Activated naive CD8-positive, alpha-beta T cell treated with anti-CD3 and anti-CD28 coated beads, Interleukin-2, amount 10 ng/mL, durations not matched to agents 7 days and 5 days (primary cell): ENCODE results near the gene RNASE8. TPM values are rescaled to one million over a fixed set of nuclear protein-coding genes. Genes with fewer than 3 reads are reported as not detected.

ENCODE experiments used
- ATAC-seq: fragments of 150-1000 bp; cut with Tn5 transposase; one replicate; pipeline ENCODE4 v1.10.0; 2021; ENCODE audit warnings: low read depth, moderate library complexity
- POLR2A ChIA-PET: fragments of 350-600 bp; sonication (Branson Sonifier 250); formaldehyde crosslinking; loops from one replicate; lab custom pipeline; 2021; ENCODE audit warnings: antibody characterized with exemption; lab: Charles Lee
- DNase-seq: peaks from one replicate; pipeline ENCODE4 v3.0.0; 2021
- H3K27ac Mint-ChIP-seq: one replicate; pipeline ENCODE4 v1.8.0; 2022; ENCODE audit warnings: mild to moderate bottlenecking, mixed read lengths
- H3K27me3 Mint-ChIP-seq: one replicate; pipeline ENCODE4 v1.8.0; 2022; ENCODE audit warnings: mild to moderate bottlenecking, moderate library complexity, mixed read lengths
- H3K36me3 Mint-ChIP-seq: one replicate; pipeline ENCODE4 v1.8.0; 2021; ENCODE audit warnings: mild to moderate bottlenecking, mixed read lengths
- H3K4me1 Mint-ChIP-seq: one replicate; pipeline ENCODE4 v1.8.0; 2021; ENCODE audit warnings: mixed read lengths
- H3K4me3 Mint-ChIP-seq: one replicate; pipeline ENCODE4 v1.8.0; 2022; ENCODE audit warnings: mild to moderate bottlenecking, moderate library complexity, mixed read lengths
- H3K9me3 Mint-ChIP-seq: one replicate; pipeline ENCODE4 v1.8.0; 2021; ENCODE audit warnings: mixed read lengths
- total RNA-seq, 2 experiments: library from RNA; stranded (reverse); gene quantifications; one replicate each; pipeline ENCODE4 v1.2.3, GENCODE V29; 2021

RNASE8 gene
- total RNA-seq, 2 experiments from 2014 or later: not detected

DNA sequence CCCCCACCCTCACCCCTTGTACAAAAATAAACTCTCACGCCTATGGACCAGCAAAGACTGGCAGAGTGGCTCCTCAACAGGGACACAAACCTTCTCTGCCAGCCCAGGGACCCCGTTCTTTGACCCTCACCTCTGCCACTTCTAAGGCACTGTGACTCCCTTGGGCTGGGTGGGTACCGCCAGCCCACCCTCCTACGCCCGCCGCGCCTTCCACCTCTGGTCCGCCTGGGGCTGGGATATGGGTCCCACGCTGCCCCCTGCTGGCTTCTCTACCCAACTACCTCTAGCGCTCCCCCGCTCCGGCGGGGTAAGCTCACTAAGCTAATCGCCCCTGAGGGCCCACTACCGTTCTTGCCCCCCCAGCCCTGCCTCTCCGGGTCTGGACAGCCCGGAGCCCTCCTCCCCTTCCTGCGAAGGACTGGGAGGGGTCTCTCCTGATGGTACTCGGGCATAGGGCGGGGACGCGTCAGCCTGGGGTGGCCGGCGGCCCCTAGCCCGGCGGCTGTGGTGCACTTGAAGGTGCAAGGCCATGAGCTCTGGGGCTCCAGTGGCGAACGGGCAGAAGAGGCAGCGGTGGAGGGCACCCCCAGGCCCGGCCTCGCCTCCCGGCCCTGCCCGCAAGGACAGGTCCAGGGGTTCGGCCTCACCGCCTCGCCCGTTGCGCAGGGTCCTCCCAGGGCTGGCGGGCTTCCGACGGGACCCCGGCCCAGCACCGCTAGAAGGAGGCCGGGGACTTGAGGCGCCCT, 32.7 kb downstream of the RNASE8 start:
- POLR2A ChIA-PET: interaction anchor here (1.6 to 2.0 kb wide), 3 partner anchors 13 to 22 kb away, joined by 4 to 5 read pairs (median 4); no protein-coding TSS in a partner anchor
- Mint-ChIP-seq H3K27ac (no peak overlapping the region), H3K36me3 (no peaks in the 10 kb centered on the region), H3K27me3 (peaks cover 3% of the 10 kb centered on the region), H3K4me1 (peaks cover 20% of the 10 kb centered on the region), H3K4me3 (no peak overlapping the region), H3K9me3 (no peaks in the 10 kb centered on the region)
- ATAC-seq (no peak), DNase-seq (no peak)

DNA sequence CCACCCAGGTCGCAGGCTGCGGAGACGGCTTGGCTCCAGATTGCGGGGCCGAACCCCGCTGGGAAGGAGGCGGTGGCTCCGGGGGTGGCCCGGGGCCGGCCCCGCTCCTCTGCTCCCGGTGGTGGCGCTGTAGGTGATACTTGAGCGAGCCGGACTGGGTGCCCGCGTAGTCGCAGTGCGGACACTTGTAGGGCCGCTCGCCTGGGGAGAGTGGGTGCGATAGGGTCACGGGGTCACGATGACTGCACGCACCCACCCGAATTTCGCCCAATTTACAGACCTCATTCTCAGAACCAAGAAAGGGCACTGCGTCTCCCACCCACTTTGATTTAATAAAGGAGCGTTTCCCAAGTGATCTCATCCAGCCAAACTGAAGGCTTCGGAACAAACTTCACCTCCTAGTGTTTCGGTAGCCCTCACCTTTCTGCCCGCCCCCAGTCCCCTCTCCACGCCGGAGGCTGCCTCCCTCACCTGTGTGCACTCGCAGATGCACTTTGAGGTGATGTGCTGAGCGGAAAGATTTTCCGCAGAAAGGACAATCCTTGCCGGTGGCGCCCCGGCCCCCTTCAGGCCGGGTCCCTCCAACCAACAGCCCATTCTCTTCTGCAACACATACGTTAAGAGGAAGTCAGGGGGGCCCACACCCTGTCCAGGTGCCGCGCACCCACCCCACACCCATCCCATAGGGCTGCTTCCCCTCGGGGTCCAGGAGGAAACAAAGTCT, 33.5 kb downstream of the RNASE8 start:
- H3K27ac Mint-ChIP-seq: no peak overlapping the region

DNA sequence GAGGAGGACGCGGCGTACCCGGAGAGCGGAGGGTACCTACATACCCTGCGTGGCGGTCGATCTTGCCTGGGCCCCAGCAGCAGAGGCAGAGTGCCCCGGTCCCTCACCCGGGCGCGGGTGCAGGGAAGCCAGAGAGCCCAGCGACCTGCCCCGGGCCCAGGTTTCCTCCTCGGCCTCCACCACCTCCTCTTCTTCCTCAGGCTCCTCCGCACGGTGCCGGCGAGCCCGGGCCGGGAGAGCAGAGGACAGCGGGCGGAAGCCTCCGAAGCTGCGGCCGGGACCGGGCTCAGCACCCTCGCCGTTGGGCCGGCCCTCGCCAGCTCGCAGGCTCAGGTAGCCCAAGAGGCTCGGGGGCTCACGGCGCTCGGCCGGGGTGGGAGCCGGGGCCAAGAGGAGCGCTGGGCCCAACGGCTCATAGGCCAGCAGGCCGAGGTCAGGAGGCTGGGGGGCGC, 34.2 kb downstream of the RNASE8 start:
- Mint-ChIP-seq H3K9me3 (no peaks in the 10 kb centered on the region), H3K27me3 (peaks cover 6% of the 10 kb centered on the region), H3K36me3 (no peaks in the 10 kb centered on the region), H3K27ac (no peak overlapping the region), H3K4me1 (peaks cover 15% of the 10 kb centered on the region), H3K4me3 (no peak overlapping the region)
- ATAC-seq (no peak), DNase-seq (no peak)
- POLR2A ChIA-PET: interaction anchor here (1.1 to 1.6 kb wide), 3 partner anchors 12 to 77 kb away, joined by 3 to 9 read pairs (median 8); no protein-coding TSS in a partner anchor

More for the DNA sequence above, 33.5 kb downstream of the RNASE8 start:
- Mint-ChIP-seq H3K4me1 (peaks cover 20% of the 10 kb centered on the region), H3K36me3 (no peaks in the 10 kb centered on the region), H3K9me3 (no peaks in the 10 kb centered on the region), H3K27me3 (peaks cover 5% of the 10 kb centered on the region), H3K4me3 (no peak overlapping the region)
- ATAC-seq: no peak
- DNase-seq: no peak
- POLR2A ChIA-PET: interaction anchor here (1.3 to 1.6 kb wide), 2 partner anchors 23 to 76 kb away, joined by 3 to 4 read pairs; no protein-coding TSS in a partner anchor

DNA sequence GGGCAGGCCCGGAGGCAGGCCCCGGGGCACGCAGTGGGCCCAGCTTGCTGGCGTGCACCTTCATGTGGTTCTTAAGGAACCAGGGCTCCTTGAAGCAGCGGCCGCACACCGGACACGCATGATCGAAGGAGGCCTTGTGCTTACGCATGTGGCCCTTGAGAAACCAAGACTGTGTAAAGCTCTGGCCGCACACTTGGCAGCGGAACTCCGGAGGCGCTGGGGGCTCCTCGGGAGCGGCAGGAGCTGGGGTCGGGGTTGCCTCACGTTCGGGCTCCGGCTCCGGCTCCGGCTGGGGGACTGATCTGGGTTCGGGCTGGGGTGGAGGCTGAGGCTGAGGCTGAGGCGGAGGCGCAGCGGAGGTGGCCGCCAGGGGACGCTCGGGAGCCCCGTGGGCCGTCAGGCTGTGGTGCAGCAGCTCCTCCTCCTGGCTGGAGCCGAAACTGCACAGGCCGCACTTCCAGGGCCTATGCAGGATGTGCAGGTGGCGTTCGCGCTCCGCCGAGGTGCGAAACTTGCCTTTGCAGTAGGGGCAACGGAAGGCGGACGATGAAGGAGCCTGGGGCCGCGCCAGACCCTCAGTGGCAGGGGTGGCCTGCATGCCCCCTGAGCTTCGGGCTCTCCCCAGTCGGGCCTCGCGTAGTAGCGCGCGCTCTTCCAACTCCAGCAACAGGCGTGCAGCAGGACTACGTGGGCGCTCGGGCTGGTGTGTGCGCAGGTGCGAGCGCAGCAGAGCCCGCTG, 34.8 kb downstream of the RNASE8 start:
- DNase-seq: peak; percentile 97
- no peak overlapping the region for H3K4me3 Mint-ChIP-seq
- POLR2A ChIA-PET: interaction anchor here (1.1 to 1.6 kb wide), 3 partner anchors 12 to 78 kb away, joined by 3 to 9 read pairs (median 8); no protein-coding TSS in a partner anchor
- no peaks in the 10 kb centered on the region for H3K9me3 Mint-ChIP-seq
- H3K4me1 Mint-ChIP-seq: peaks cover 13% of the 10 kb centered on the region
- no peaks in the 10 kb centered on the region for H3K36me3 Mint-ChIP-seq
- peak; percentile 74 for ATAC-seq
- no peak overlapping the region for H3K27ac Mint-ChIP-seq
- peaks cover 11% of the 10 kb centered on the region for H3K27me3 Mint-ChIP-seq

DNA sequence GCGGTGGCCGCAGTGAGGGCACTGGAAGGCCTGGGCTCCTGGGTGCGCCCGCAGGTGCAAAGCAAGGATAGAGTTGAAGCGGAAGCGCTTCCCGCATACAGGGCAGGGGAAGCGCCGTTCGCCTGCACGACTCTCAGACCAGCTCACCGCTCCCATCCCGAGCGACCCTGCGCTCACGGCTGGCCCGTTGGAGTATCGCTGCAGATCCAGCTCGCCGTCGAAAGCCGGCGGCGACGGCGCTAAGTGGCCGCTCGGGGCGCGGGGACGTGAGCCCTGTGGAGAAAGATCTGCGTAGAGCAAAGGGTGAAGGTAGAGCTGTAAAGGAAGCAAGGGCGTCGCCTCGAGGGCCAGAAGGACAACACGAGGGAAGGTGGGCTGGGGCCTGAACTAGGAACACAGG, 35.4 kb downstream of the RNASE8 start:
- no peak overlapping the region for H3K4me3 Mint-ChIP-seq
- POLR2A ChIA-PET: interaction anchor here (1.1 to 1.6 kb wide), 2 partner anchors 11 to 25 kb away, joined by 8 to 9 read pairs; no protein-coding TSS in a partner anchor
- no peaks in the 10 kb centered on the region for H3K9me3 Mint-ChIP-seq
- no peak overlapping the region for H3K27ac Mint-ChIP-seq
- no peaks in the 10 kb centered on the region for H3K36me3 Mint-ChIP-seq
- ATAC-seq (no peak), DNase-seq (no peak)
- peaks cover 8% of the 10 kb centered on the region for H3K4me1 Mint-ChIP-seq
- peaks cover 13% of the 10 kb centered on the region for H3K27me3 Mint-ChIP-seq

DNA sequence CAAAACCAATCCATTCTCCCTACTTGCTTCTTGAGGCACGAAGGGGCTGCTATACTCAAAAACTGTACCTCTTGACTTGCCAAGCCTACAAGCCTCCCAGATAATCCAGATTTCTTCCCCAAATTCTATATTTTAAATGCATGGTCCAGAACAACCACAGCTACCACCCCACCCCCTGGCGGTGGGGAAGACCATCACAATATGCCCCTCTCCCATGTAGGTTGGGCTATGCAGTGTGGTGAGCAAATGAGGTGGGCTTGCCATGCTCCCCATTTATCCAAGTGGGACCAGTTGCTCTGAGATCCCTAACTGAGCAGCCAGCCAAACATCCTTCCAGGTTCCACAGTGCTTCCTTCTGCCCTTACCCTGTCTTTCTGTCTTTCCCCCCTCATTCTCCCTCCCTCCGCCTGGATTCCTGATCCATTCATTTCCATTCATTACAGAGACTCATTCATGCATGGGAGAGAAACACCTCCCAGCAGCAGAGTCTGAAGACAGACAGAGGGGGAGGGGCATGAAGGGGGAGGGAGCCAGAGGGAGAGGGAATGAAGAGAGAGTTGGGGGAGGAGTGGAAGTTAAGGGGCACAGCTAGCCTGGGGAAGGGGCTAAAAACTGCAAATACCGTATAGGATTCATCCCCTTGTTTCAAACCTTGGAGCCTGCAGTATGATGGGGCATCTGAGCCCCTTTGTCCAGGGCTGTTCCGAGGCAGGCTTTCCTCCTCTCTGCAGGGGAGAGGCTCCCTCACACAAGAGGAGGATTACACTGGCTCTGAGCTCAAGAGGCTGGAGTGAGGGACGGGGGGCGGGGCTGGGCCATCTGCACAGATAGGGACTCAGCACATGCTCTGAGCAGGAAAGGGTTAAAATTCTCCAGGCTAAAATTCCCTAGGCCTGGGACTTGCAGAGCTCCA, 36.4 kb downstream of the RNASE8 start:
- Mint-ChIP-seq H3K27me3 (peaks cover 19% of the 10 kb centered on the region), H3K36me3 (no peaks in the 10 kb centered on the region), H3K4me1 (peaks cover 6% of the 10 kb centered on the region), H3K27ac (no peak overlapping the region), H3K9me3 (no peaks in the 10 kb centered on the region), H3K4me3 (no peak overlapping the region)
- DNase-seq (no peak), ATAC-seq (no peak)
- POLR2A ChIA-PET: interaction anchor here (0.6 kb wide), 1 partner anchor 637 kb away, joined by 3 read pairs; no protein-coding TSS in a partner anchor

DNA sequence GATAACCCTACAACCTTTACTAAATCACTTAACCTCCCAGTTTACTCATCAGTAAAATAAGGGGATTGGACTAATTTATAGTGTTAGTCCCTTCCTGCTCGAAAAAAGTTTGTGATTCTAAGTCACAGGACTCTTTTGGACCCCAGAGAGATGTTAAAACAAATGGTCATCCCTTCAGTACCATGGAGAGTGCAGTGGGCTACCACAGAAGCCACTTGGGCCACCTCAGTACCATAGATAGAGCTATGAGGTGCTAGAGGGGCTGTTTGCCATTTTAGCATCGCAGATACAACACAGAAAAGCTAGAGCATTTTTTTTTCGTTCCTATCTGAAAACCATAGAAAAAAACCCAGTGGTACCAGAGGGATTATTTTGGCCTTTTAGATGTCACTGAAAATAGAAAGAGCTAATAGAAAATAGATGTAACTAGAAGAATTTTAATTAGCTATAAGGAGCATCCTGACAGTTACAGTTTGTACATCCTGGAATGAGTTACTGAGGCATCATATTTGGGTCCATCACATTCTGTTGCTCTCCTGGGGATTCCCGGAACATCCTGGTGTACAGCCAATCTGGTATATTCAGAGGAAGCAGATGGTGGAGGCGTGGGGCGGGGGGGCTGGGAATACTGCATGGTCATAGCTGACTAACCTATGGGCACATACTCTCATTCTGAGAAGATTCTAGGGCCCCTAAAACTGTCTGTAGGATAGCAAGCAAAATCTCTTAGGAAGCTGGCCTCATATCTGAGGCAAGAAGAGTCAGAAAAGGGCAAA, 38.0 kb downstream of the RNASE8 start:
- no peak overlapping the region for H3K27ac Mint-ChIP-seq
- H3K9me3 Mint-ChIP-seq: no peaks in the 10 kb centered on the region
- DNase-seq (no peak), ATAC-seq (no peak)
- peaks cover 16% of the 10 kb centered on the region for H3K4me1 Mint-ChIP-seq
- peaks cover 28% of the 10 kb centered on the region for H3K27me3 Mint-ChIP-seq
- POLR2A ChIA-PET: interaction anchor here (1.1 to 1.3 kb wide), 2 partner anchors 9 to 25 kb away, joined by 3 read pairs; partner anchors contain the start of gene ARHGEF40
- H3K36me3 Mint-ChIP-seq: no peaks in the 10 kb centered on the region
- no peak overlapping the region for H3K4me3 Mint-ChIP-seq

DNA sequence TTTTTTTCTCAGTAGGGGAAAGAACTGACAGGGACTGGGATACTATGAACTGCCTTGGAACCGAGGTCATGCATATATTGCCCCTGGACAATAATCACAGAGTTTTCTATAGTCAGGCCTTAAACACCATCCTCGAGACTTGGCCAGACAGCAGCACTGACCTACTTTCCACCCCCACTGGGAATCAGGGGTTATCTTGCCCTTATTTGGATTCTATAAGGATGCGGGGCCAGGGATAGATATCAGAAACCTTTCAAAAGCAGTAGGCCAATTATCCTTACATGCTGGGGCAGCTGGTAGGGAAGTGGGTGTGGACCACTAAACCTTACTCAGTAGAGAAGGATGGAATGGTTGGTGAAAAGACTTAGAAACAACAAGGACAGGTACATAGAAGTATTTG, 38.8 kb downstream of the RNASE8 start:
- peaks cover 17% of the 10 kb centered on the region for H3K4me1 Mint-ChIP-seq
- H3K27ac Mint-ChIP-seq: no peak overlapping the region
- no peaks in the 10 kb centered on the region for H3K9me3 Mint-ChIP-seq
- peaks cover 28% of the 10 kb centered on the region for H3K27me3 Mint-ChIP-seq
- H3K36me3 Mint-ChIP-seq: no peaks in the 10 kb centered on the region
- ATAC-seq: no peak
- POLR2A ChIA-PET: interaction anchor here (1.1 to 1.3 kb wide), 2 partner anchors 8 to 26 kb away, joined by 3 read pairs; partner anchors contain the start of gene ARHGEF40
- no peak overlapping the region for H3K4me3 Mint-ChIP-seq
- DNase-seq: no peak

DNA sequence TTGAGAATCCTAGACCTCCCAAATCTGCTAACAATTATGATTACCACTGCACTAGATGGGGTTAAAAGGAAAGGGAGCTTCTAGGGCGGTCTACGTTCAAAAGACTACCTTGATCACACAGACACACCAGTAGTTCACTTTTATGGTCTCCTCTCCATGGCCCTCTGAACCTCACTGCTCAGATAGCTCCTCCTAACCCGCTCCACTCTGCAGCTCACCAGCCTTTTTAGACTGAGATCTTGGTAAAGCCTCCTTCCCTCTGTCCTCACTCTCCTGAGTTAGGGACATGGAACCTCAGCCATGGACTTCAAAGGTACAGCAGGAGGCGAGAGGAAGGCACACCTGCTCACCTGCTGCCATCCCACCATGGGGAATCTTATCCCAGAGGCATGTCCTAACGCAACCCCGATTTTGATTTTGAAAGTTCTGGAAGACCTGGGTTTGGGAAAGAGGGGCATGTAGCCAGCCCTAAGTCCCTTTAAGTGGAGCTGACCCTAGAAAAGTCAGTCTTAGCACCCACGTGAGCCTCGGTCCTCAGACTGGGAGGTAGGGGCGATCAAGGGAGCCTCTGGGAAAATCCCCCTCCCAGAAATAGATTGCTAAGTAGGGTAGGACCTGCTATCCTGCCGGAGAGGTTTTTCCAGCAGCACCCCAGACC, 39.5 kb downstream of the RNASE8 start:
- Mint-ChIP-seq H3K27me3 (peaks cover 28% of the 10 kb centered on the region), H3K4me3 (peak overlapping the region; percentile 56), H3K27ac (peak overlapping the region; percentile 26), H3K36me3 (no peaks in the 10 kb centered on the region), H3K4me1 (peaks cover 22% of the 10 kb centered on the region), H3K9me3 (no peaks in the 10 kb centered on the region)
- no peak for ATAC-seq
- POLR2A ChIA-PET: no interaction called here
- no peak for DNase-seq

DNA sequence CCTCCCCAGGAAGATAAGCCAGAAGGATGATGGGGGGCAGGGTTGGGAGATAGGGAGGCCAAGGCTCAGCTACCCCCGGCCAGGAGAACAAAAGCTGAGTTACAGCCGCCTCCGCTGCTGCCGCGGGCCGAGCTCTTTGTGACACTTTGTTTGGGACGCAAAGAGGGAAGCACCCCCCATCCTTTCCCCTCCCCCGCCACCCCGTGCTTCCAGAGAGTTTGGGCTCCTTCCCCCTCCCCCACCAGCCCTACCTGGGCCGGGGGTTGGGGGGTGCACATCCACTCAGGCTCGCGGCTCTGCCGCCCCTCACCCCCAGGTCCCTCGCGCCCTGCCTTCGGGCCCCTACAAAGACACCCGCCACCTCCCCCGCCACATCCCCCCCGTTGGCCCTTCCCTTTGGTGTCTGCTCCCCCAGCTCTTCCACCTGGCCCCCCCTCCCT, 40.0 kb downstream of the RNASE8 start:
- DNase-seq (no peak), ATAC-seq (no peak)
- peak overlapping the region; percentile 26 for H3K27ac Mint-ChIP-seq
- H3K4me1 Mint-ChIP-seq: peaks cover 27% of the 10 kb centered on the region
- POLR2A ChIA-PET: no interaction called here
- H3K9me3 Mint-ChIP-seq: no peaks in the 10 kb centered on the region
- no peaks in the 10 kb centered on the region for H3K36me3 Mint-ChIP-seq
- peaks cover 28% of the 10 kb centered on the region for H3K27me3 Mint-ChIP-seq
- peak overlapping the region; percentile 56 for H3K4me3 Mint-ChIP-seq
